GM10248 (cell line): Measurements from ENCODE around the gene UCK2.

Source experiments
- CTCF ChIA-PET: fragments of 300-600 bp; sonication (Branson Sonifier 250); formaldehyde crosslinking; extraction: SDS; loops from one replicate; lab custom pipeline; 2021; ENCODE audit warnings: antibody characterized with exemption; lab: Yijun Ruan, JAX
- POLR2A ChIA-PET: fragments of 350-650 bp; sonication (Branson Sonifier 250); formaldehyde crosslinking; extraction: SDS; loops from one replicate; lab custom pipeline; 2020; ENCODE audit warnings: antibody characterized with exemption; lab: Yijun Ruan, JAX
- DNase-seq: peaks from one replicate; pipeline ENCODE4 v3.0.0; 2012; ENCODE audit errors: extremely low spot score
- TF ChIP-seq, protein P1 (sequence below): IDR thresholded peaks from 2 replicates; pipeline ENCODE4 v1.5.1; 2012; ENCODE audit warnings: mild to moderate bottlenecking, low read depth; ENCODE audit errors: extremely low read depth, missing control alignments, control extremely low read depth

UCK2 gene

GRCh38 chr1:165807613-165808012, 19.8 kb upstream of the UCK2 start:
- CTCF ChIA-PET, result interaction anchor here (0.9 kb wide), 1 partner anchor 16 kb away, joined by 3 read pairs; no protein-coding TSS in a partner anchor
- TF ChIP-seq, protein P1, sequence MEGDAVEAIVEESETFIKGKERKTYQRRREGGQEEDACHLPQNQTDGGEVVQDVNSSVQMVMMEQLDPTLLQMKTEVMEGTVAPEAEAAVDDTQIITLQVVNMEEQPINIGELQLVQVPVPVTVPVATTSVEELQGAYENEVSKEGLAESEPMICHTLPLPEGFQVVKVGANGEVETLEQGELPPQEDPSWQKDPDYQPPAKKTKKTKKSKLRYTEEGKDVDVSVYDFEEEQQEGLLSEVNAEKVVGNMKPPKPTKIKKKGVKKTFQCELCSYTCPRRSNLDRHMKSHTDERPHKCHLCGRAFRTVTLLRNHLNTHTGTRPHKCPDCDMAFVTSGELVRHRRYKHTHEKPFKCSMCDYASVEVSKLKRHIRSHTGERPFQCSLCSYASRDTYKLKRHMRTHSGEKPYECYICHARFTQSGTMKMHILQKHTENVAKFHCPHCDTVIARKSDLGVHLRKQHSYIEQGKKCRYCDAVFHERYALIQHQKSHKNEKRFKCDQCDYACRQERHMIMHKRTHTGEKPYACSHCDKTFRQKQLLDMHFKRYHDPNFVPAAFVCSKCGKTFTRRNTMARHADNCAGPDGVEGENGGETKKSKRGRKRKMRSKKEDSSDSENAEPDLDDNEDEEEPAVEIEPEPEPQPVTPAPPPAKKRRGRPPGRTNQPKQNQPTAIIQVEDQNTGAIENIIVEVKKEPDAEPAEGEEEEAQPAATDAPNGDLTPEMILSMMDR, result no peak
- POLR2A ChIA-PET, result no interaction called here
- DNase-seq, result no peak

DNA sequence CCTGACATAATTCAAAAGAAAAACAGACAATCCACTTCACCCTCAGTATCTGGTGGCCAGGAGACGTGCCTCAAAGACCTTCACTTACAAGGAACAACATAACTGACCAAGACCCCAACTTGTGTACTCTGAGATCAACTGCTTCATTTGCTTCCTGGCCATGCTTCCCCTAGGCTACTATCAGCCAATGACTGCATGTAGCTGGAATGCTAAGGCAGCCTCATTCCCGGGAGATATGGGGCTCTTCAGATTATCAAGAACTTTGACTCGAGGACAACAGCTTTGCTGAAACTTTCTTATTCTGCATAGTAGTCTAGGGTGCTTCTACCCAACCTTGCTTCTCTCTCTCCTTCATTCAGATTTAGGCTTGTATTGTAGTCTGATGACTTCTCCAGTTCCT, 11.7 kb upstream of the UCK2 start:
- no peak for DNase-seq
- POLR2A ChIA-PET, result no interaction called here
- CTCF ChIA-PET, result interaction anchor here (1.0 kb wide), 1 partner anchor 25 kb away, joined by 3 read pairs; no protein-coding TSS in a partner anchor
- TF ChIP-seq, protein P1, result no peak

DNA sequence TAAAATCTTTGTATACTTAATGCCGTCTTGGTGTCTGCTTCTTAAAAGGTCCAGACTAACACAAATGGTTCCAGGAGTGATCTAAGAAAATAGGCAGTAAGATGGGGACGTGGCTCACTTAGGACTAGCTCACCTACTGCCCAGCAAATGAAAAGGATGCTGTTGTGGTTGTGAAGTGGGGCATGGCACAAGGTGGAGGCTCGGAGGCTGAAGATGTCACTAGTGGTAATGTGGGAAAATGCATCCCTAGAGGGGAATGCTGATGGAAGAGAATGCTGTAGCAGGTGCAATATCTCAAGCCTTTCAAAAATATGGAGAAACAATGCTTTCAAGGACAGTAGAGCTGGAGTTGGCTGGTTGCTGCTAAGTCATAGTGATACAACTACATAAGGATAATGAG, 11.3 kb upstream of the UCK2 start:
- ChIA-PET POLR2A (no interaction called here), CTCF (interaction anchor here (0.9 to 1.3 kb wide), 3 partner anchors 10 to 69 kb away, joined by 3 read pairs; no protein-coding TSS in a partner anchor)
- DNase-seq, result no peak
- TF ChIP-seq, protein P1, result no peak

DNA sequence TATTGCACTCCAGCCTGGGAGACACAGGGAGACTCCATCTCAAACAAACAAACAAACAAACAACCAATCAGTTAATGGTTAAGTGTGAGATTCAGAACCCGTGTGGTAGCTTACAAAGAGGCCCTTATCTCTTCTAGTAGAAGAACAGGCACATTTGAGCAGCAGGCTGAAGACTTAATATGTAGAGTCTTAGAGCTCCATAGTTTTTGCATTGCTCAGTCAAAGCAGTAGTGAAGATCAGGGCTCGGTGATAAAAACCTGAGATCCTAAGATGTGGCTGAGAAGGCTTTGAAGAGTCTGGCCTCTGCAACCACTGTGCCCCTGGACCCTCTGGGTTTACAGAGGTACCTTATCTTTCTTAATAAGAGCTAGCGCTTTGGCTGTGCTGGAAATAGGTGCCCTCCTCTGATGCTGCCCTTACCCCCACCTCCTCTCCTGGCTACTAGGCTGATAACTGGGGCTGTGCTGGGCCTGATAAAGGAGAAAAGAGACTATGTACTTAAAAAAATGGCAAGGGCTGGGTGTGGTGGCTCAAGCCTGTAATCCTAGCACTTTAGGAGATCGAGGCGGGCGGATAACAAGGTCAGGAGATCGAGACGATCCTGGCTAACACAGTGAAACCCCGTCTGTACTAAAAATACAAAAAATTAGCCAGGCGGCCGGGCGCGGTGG, 10.5 kb upstream of the UCK2 start:
- TF ChIP-seq, protein P1, result no peak
- ChIA-PET POLR2A (no interaction called here), CTCF (interaction anchor here (0.9 to 1.3 kb wide), 2 partner anchors 9 to 70 kb away, joined by 3 read pairs; no protein-coding TSS in a partner anchor)

DNA sequence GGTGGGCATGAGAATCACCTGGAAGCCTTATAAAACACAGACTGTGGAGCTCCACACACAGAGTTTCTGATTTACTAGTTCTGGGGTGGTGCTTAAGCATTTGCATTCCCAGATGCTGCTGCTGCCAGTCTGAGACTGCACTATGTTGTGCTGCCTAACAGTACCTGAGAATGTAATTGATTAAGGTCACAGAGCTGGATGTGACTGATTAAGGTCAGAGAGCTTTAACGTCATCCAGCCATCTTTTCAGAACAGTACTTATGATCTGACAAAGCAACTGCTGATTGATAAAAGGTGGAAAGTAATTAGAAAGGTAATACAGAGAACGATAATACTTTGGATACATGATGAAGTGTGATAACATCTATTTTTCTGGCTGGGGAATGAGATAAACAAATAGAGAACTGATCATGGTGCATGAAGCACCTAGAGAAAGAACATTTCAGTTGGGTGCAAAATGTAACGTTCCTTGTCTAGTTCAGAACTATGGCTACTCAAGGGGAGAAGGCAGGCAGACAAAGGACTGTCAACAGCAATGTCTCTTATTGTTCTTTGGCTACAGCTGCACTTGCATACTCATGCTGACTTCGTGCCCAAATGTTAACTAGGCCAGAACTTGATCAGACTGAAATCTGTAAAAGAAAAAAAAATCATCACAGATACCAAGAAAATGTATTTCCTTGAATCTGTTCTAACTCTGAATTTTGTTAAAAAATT, 3.7 kb upstream of the UCK2 start:
- DNase-seq, result no peak
- TF ChIP-seq, protein P1, result no peak
- CTCF ChIA-PET, result interaction anchor here (0.9 to 1.6 kb wide), 7 partner anchors 11 to 90 kb away, joined by 3 to 5 read pairs (median 4); no protein-coding TSS in a partner anchor
- POLR2A ChIA-PET, result interaction anchor here (0.7 kb wide), 1 partner anchor 1354 kb away, joined by 4 read pairs; no protein-coding TSS in a partner anchor

More for the DNA sequence above, 10.5 kb upstream of the UCK2 start:
- no peak for DNase-seq

GRCh38 chr1:165824269-165824643, 3.2 kb upstream of the UCK2 start:
- CTCF ChIA-PET, result interaction anchor here (1.0 to 1.6 kb wide), 5 partner anchors 11 to 89 kb away, joined by 3 to 5 read pairs (median 4); no protein-coding TSS in a partner anchor
- POLR2A ChIA-PET, result no interaction called here
- no peak for DNase-seq
- TF ChIP-seq, protein P1, result no peak
